ENCODE data around the gene NME3. TPM values are rescaled to one million over a fixed set of nuclear protein-coding genes. Genes with fewer than 3 reads are reported as not detected.

NME3 gene
- total RNA-seq (2021), result 86.8 to 106 TPM (median 103 TPM) in 3 replicates
- Bru-seq, nascent RNA, result percentile 73 among the genes with signal in this experiment
- long read RNA-seq, experiment 1, transcript NME3-210 (2 exons, 752 nt), result minor isoform, 5 of 203 reads
- long read RNA-seq, experiment 1, transcript NME3-201 (5 exons, 1,069 nt), result major isoform, 42 of 203 reads
- long read RNA-seq, experiment 1, transcript NME3-209 (4 exons, 913 nt), result minor isoform, 13 of 203 reads
- long read RNA-seq, experiment 1, transcript NME3-204 (4 exons, 920 nt), result minor isoform, 11 of 203 reads
- long read RNA-seq, experiment 1, partial matches to known transcripts, result 95 of 203 reads
- long read RNA-seq, experiment 1, other reads (novel, unspliced or antisense), result 30 of 203 reads
- long read RNA-seq, experiment 2, transcript NME3-210 (2 exons, 752 nt), result minor isoform, 12 of 120 reads
- long read RNA-seq, experiment 2, transcript NME3-202 (3 exons, 1,014 nt), result minor isoform, 10 of 120 reads
- long read RNA-seq, experiment 2, transcript NME3-204 (4 exons, 920 nt), result minor isoform, 31 of 120 reads
- long read RNA-seq, experiment 2, transcript NME3-201 (5 exons, 1,069 nt), result major isoform, 43 of 120 reads
- long read RNA-seq, experiment 2, partial matches to known transcripts, result 2 of 120 reads
- long read RNA-seq, experiment 2, other reads (novel, unspliced or antisense), result 14 of 120 reads
- long read RNA-seq, experiment 3, transcript NME3-209 (4 exons, 913 nt), result minor isoform, 5 of 48 reads
- long read RNA-seq, experiment 3, transcript NME3-201 (5 exons, 1,069 nt), result major isoform, 33 of 48 reads
- long read RNA-seq, experiment 3, partial matches to known transcripts, result 1 of 48 reads
- long read RNA-seq, experiment 3, other reads (novel, unspliced or antisense), result 5 of 48 reads

GRCh38 chr16:1771188-1771863 is at the start of gene NME3:
Gene NME3, minus strand, starts transcription at chr16:1771543. Its CDS starts 9 bp downstream, at chr16:1771534.
- H3K4me3 Mint-ChIP-seq, result peak within 1 kb of the TSS; percentile 99
- CTCF ChIA-PET, result interaction anchor here (1.0 to 2.4 kb wide), 5 partner anchors 11 to 152 kb away, joined by 4 to 11 read pairs (median 8); partner anchors contain the start of genes MAPK8IP3, NUBP2 and SPSB3
- peak within 1 kb of the TSS; percentile 98 for H3K27ac Mint-ChIP-seq
- no peaks in the 10 kb centered on the region; the same call in 1 of the 2 replicates for H3K27me3 Mint-ChIP-seq (ENCODE audit: low read depth)
- H3K36me3 Mint-ChIP-seq, result peaks cover 4% of the 10 kb centered on the region
- ATAC-seq, result peak; percentile 17
- no peaks in the 10 kb centered on the region for H3K9me3 Mint-ChIP-seq
- POLR2A ChIA-PET, result interaction anchor here (0.5 to 3.6 kb wide), 5 partner anchors 9 to 300 kb away, joined by 3 to 18 read pairs (median 5); partner anchors contain the start of genes MAPK8IP3, NUBP2 and SPSB3
- peaks cover 4% of the 10 kb centered on the region for H3K4me1 Mint-ChIP-seq
- peak; percentile 49; the same call in 1 of the 2 replicates for TF ChIP-seq ZMAT4 (CRISPR knock-in tag; IDR thresholded peaks at IDR 0.05)
- no peak for TF ChIP-seq FOXJ3 (CRISPR knock-in tag; IDR thresholded peaks at IDR 0.05; ENCODE audit: borderline replicate concordance)
- TF ChIP-seq IRF2 (CRISPR knock-in tag; IDR thresholded peaks at IDR 0.05; ENCODE audit: borderline replicate concordance, low read depth), result peak; percentile 60; the same call in 1 of the 2 replicates
- peak; percentile 78 for TF ChIP-seq SP1 (CRISPR knock-in tag; conservative IDR thresholded peaks at IDR 0.05)
- peak; percentile 46; the same call in 1 of the 2 replicates for TF ChIP-seq ZNF423 (CRISPR knock-in tag; IDR thresholded peaks at IDR 0.05)
- TF ChIP-seq NFYB (CRISPR knock-in tag; conservative IDR thresholded peaks at IDR 0.05; ENCODE audit: low read depth), result no peak
- DNase-seq (ENCODE audit: low spot score), result peak; percentile 70

- ATAC-seq, result no peak
- ChIA-PET POLR2A (no interaction called here), CTCF (no interaction called here)
- H3K9me3 Mint-ChIP-seq, result no peaks in the 10 kb centered on the region
- 0 out of 2 replicates have a peak, but pooled peaks cover 4% of the 10 kb centered on the region for H3K4me1 Mint-ChIP-seq
- no peak overlapping the region for H3K27ac Mint-ChIP-seq
- no peak for DNase-seq (ENCODE audit: low spot score)
- no peaks in the 10 kb centered on the region for H3K27me3 Mint-ChIP-seq (ENCODE audit: low read depth)
- no peak overlapping the region for H3K4me3 Mint-ChIP-seq
- H3K36me3 Mint-ChIP-seq, result no peaks in the 10 kb centered on the region
- TF ChIP-seq KAT7 (CRISPR knock-in tag; IDR thresholded peaks at IDR 0.05; ENCODE audit: borderline replicate concordance) (no peak), OVOL2 (CRISPR knock-in tag; IDR thresholded peaks at IDR 0.05; ENCODE audit: borderline replicate concordance) (no peak), ATF6 (CRISPR knock-in tag; IDR thresholded peaks at IDR 0.05) (no peak), CREB1 (CRISPR knock-in tag; IDR thresholded peaks at IDR 0.05) (no peak), MAX (CRISPR knock-in tag; IDR thresholded peaks at IDR 0.05) (no peak), HMGA2 (CRISPR knock-in tag; IDR thresholded peaks at IDR 0.05) (no peak), USF2 (CRISPR knock-in tag; IDR thresholded peaks at IDR 0.05) (no peak), NFYB (CRISPR knock-in tag; conservative IDR thresholded peaks at IDR 0.05; ENCODE audit: low read depth) (no peak)
Measured at GRCh38 chr16:1820946-1821290, 49.6 kb upstream of the NME3 start.
